Keratinocyte (primary cell): ENCODE results near the gene CCR7. TPM values are rescaled to one million over a fixed set of nuclear protein-coding genes. Genes with fewer than 3 reads are reported as not detected.

Experiments
- DNase-seq: peaks from one replicate; pipeline ENCODE4 v3.0.0-alpha.2; 2011; ENCODE audit warnings: low read depth, missing footprints, low spot score
- FAIRE-seq: peaks from 2 replicates; lab custom pipeline; 2011; peaks lifted over from hg19 to GRCh38; lab: Jason Lieb, UNC
- H2AFZ ChIP-seq: 2 replicates; pipeline ENCODE4 v1.6.0; 2012; ENCODE audit warnings: low read length, control low read depth, inconsistent platforms; ENCODE audit not compliant: control insufficient read depth
- H3K27ac ChIP-seq: 2 replicates; pipeline ENCODE4 v1.5.1; 2011; ENCODE audit warnings: low read length; ENCODE audit not compliant: control insufficient read depth, insufficient read depth
- H3K27me3 ChIP-seq: 3 replicates; pipeline ENCODE4 v1.6.0; 2011; ENCODE audit warnings: low read length; ENCODE audit not compliant: control insufficient read depth, insufficient read depth; ENCODE audit errors: extremely low read depth
- H3K36me3 ChIP-seq, 2 experiments: 2 replicates in 1 of 2; 3 replicates in 1 of 2; pipeline ENCODE4 v1.5.1; 2011; ENCODE audit warnings: low read length in 2 of 2, mild to moderate bottlenecking in 1 of 2; ENCODE audit not compliant: control insufficient read depth in 2 of 2, insufficient read depth in 2 of 2; ENCODE audit errors: extremely low read depth in 1 of 2
- H3K4me1 ChIP-seq: 3 replicates; pipeline ENCODE4 v1.5.1; 2011; ENCODE audit warnings: low read length; ENCODE audit not compliant: control insufficient read depth, insufficient read depth; ENCODE audit errors: extremely low read depth
- H3K4me2 ChIP-seq: 3 replicates; pipeline ENCODE4 v1.6.0; 2011; ENCODE audit warnings: low read depth, low read length; ENCODE audit not compliant: control insufficient read depth, insufficient read depth; ENCODE audit errors: extremely low read depth
- H3K4me3 ChIP-seq, 3 experiments: fragments of 200-600 bp in 1 of 3; sonication (generic) in 1 of 3; 2 replicates in 2 of 3; 3 replicates in 1 of 3; pipeline ENCODE4 v1.5.1; 2011 to 2016; ENCODE audit warnings: low read length in 3 of 3, mild to moderate bottlenecking in 3 of 3, control low read depth in 2 of 3, inconsistent platforms in 1 of 3, low read depth in 1 of 3, mixed read lengths in 1 of 3, mixed run types in 1 of 3, moderate library complexity in 1 of 3; ENCODE audit not compliant: control insufficient read depth in 2 of 3, insufficient read depth in 2 of 3; ENCODE audit errors: extremely low read depth in 1 of 3
- H3K79me2 ChIP-seq: 2 replicates; pipeline ENCODE4 v1.6.0; 2012; ENCODE audit warnings: low read length; ENCODE audit not compliant: control insufficient read depth, insufficient read depth
- H3K9ac ChIP-seq: 3 replicates; pipeline ENCODE4 v1.6.0; 2011; ENCODE audit warnings: low read length; ENCODE audit not compliant: control insufficient read depth, insufficient read depth; ENCODE audit errors: extremely low read depth
- H3K9me1 ChIP-seq: 3 replicates; pipeline ENCODE4 v1.6.0; 2011; ENCODE audit warnings: low read length; ENCODE audit not compliant: control insufficient read depth, insufficient read depth; ENCODE audit errors: extremely low read depth
- H3K9me3 ChIP-seq: 2 replicates; pipeline ENCODE4 v1.5.1; 2012; ENCODE audit warnings: low read depth, low read length; ENCODE audit not compliant: control insufficient read depth
- H4K20me1 ChIP-seq: 3 replicates; pipeline ENCODE4 v1.6.0; 2011; ENCODE audit warnings: low read length; ENCODE audit not compliant: control insufficient read depth, insufficient read depth; ENCODE audit errors: extremely low read depth
- CTCF ChIP-seq, 3 experiments: IDR thresholded peaks in 1 of 3; conservative IDR thresholded peaks in 1 of 3; optimal IDR thresholded peaks in 1 of 3; 2 replicates in 2 of 3; 3 replicates in 1 of 3; pipeline versions ENCODE3 to v1.5.1; 2011; ENCODE audit warnings: low read length in 3 of 3, mild to moderate bottlenecking in 3 of 3, moderate library complexity in 2 of 3, control low read depth in 1 of 3, inconsistent platforms in 1 of 3; ENCODE audit not compliant: insufficient read depth in 2 of 3; ENCODE audit errors: extremely low read depth in 1 of 3
- EZH2 ChIP-seq: IDR thresholded peaks from one replicate; pipeline ENCODE4 v1.6.1; 2012; ENCODE audit warnings: inconsistent platforms, mild to moderate bottlenecking, low read length, moderate library complexity
- dilution Hi-C: fragments of 300-500 bp; cut with MboI; formaldehyde crosslinking; loops from one replicate; pipeline ENCODE4 v1.7.0; 2020; ENCODE audit warnings: low sequenced_read_pairs; ENCODE audit not compliant: extremely low pct_ligation_motif_present
- polyA plus RNA-seq, 5 experiments: library from polyadenylated mRNA; depleted of rRNA in 3 of 5; stranded (reverse) in 3 of 5; stranded (forward) in 1 of 5; unstranded in 1 of 5; fragments of >200 nt; gene quantifications; 1 replicate in 1 of 5; 2 replicates in 3 of 5; 3 replicates in 1 of 5; pipeline versions ENCODE4 v1.2.1 to v1.2.3, GENCODE V29; 2011 to 2012; ENCODE audit warnings: missing spikeins in 2 of 5, low read depth in 1 of 5, low replicate concordance in 1 of 5

The CCR7 gene
- polyA plus RNA-seq, 1 donor (not counting 4 experiments of a cell fraction or from before 2014, with no cell fraction given): 0.16 TPM

- no peak for TF ChIP-seq CTCF (optimal IDR thresholded peaks at IDR 0.05 in 1 of 3, IDR thresholded peaks at IDR 0.05 in 1 of 3, conservative IDR thresholded peaks at IDR 0.05 in 1 of 3; ENCODE audit: extremely low read depth in 1 of 3, insufficient read depth in 2 of 3, low read length in 3 of 3)
- no peak for TF ChIP-seq EZH2
- peaks cover 28% of the 10 kb centered on the region for H3K27me3 ChIP-seq
- FAIRE-seq: no peak
- no peak overlapping the region for H2AFZ ChIP-seq
- no peaks in the 10 kb centered on the region for H3K9me1 ChIP-seq
- no peaks in the 10 kb centered on the region for H3K79me2 ChIP-seq
- H4K20me1 ChIP-seq: no peaks in the 10 kb centered on the region
- dilution Hi-C loops: loop anchor here (10.0 kb wide), 1 partner anchor 149 kb away; the partner anchor contains the start of gene TOP2A
- H3K9me3 ChIP-seq: no peaks in the 10 kb centered on the region
- H3K36me3 ChIP-seq: no peaks in the 10 kb centered on the region
- no peak overlapping the region for H3K4me3 ChIP-seq
- no peak overlapping the region for H3K4me2 ChIP-seq
- no peak overlapping the region for H3K9ac ChIP-seq
- no peak for DNase-seq
- peaks cover 12% of the 10 kb centered on the region for H3K4me1 ChIP-seq
- no peak overlapping the region for H3K27ac ChIP-seq
Measured at GRCh38 chr17:40563220-40564052, 1.8 kb downstream of the CCR7 start.

DNA sequence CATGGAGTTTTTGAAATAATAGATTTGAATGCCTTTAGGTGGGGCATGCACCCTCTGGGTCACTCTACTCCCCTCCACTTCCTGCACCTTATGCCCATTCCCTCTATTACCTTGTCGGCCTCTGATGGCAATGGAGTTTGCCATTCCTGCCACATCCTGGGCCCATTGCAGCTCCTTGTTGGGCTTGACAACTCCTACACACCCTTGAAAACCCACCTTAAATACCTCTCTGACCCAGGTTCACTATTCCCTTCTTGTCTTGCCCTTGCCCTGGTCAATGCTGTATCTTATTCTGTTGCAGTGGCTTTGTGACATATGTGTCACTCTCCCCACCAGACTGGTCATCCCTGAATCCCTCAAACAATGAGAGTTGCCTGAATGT, 2.4 kb downstream of the CCR7 start:
- peaks cover 12% of the 10 kb centered on the region for H3K4me1 ChIP-seq
- no peaks in the 10 kb centered on the region for H3K36me3 ChIP-seq
- H3K27me3 ChIP-seq: peaks cover 28% of the 10 kb centered on the region
- no peak overlapping the region for H3K9ac ChIP-seq
- H3K9me1 ChIP-seq: no peaks in the 10 kb centered on the region
- dilution Hi-C loops: loop anchor here (10.0 kb wide), 1 partner anchor 148 kb away; the partner anchor contains the start of gene TOP2A
- no peaks in the 10 kb centered on the region for H3K79me2 ChIP-seq
- H3K9me3 ChIP-seq: no peaks in the 10 kb centered on the region
- TF ChIP-seq CTCF (optimal IDR thresholded peaks at IDR 0.05 in 1 of 3, IDR thresholded peaks at IDR 0.05 in 1 of 3, conservative IDR thresholded peaks at IDR 0.05 in 1 of 3; ENCODE audit: extremely low read depth in 1 of 3, insufficient read depth in 2 of 3, low read length in 3 of 3) (no peak), EZH2 (no peak)
- no peaks in the 10 kb centered on the region for H4K20me1 ChIP-seq
- no peak overlapping the region for H2AFZ ChIP-seq
- no peak overlapping the region for H3K4me2 ChIP-seq
- DNase-seq: no peak
- no peak for FAIRE-seq
- H3K27ac ChIP-seq: no peak overlapping the region
- no peak overlapping the region for H3K4me3 ChIP-seq
